NK-92 treated with Interleukin-12 subunit alpha and Interleukin-12 subunit beta, amount 100 ng/mL, for 24 hours (cell line): ENCODE results near the gene LPP.

Experiments used
- DNase-seq: peaks from one replicate; lab custom pipeline; 2025; lab: John Stamatoyannopoulos, UW

LPP gene

DNA sequence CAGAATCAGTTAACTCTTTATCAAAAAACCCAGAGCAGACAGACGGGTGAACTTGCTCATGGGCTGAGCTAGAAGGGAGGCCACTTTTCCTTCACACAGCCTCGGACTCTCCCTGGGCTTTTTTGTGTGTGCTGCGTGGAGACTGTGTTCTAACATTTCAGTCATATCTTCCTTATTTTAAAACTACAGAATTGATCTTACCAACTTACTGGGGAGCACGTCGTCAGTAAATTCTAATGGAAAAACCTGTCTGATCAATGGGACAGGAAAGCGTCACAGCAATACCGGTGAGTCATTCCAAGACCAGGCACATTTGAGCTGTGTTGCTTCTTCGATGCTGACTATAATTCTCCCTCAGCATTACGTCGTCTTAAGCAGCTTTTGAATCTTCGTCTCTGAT, 145.1 kb downstream of the LPP start:
- no peak for DNase-seq

DNA sequence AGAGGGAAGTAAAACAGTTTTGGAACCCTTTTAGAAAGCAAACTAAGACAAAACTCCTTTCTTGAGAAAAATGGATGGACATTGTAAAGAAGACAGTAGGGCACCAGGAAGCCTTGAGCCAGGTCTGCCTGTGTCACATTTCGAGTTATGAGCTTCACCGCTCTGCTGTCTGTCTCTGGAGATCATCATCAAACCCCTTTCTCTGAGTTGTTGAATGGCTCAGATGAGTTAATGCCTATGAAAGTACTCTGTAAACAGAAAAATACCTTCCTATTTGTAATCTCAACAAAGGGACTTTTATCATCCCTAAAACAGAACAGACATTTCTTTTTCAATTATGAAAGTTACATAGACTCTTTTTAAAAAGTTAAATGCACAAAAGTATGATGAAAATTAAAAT, 145.8 kb downstream of the LPP start:
- DNase-seq: no peak

DNA sequence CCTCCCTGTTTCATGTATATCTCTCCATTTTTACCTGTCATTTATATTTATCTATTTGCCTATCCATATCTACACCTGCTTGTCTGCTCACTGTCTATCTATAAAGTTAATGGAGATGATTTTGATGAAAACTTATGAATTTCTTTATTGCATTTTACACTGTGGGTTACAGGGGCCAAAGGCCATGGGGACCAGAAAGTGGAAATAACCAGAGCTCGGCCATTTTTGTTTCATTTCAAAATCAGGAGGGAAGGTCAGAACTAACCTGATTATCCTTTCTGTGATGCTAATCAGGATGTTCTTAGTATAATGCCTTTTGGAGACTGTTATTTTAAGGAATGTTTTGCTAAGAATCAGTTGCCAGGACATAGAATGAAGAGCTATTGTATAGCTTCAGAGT, 147.2 kb downstream of the LPP start:
- DNase-seq: no peak

DNA sequence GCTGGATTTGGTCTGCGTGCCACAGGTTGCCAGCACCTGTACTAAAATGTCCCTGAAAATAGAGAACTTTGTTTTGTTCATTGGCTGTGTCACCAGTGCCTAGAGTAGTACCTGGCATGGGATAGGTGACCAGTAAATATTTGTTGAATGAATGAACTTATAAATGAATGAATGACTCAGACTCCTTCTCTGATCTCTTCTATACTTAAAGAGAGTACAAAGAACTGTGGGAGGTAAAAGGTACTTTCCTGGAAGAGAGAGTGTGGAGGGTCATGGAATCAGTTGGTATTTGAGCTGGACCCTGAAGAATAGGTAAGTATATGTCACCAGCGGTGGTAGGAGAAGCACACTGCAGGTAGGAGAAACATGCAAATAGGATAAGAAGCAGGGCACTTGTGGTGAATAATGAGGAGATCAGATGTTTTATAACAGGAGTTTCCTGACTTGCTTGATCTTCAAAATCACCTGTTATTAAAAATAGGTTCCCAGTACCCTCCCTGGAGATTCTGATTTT, 149.4 kb downstream of the LPP start:
- no peak for DNase-seq

DNA sequence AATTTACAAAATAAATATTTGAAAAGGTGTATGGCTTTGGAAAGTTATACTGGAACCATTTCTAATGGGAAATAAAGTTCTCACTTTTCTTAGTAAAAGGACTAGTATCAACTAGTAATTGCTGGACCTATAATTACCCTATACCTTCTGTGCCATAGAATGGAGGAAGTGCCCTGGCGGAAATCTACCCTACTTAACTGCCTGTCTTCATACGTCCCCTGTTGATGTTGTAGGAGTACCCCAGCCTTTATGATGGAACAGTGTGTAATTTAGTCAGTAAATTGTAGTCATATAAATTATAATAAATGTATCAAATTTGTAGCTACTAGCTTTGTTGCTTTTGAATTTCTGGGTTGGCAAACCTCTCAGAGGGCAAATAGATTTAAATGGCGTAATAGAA, 149.9 kb downstream of the LPP start:
- DNase-seq: no peak

DNA sequence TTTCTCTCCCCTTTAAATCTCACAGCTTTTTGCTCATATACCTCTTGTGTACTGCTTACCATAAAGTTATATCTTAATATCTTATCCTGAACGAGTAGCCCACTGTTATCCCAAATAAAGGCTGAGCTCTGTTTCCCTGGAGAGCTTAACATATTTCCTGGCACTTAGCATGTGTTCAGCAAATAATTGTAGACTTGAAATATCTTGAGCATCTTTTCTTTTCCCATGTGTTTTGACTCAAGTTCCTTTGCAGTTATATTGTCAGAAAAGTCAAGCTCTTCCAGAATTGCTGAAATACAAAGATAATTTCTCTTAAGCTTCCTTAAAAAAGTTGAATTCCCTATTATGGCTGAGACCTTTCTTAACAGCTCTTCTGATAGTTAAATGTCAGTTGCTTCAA, 150.5 kb downstream of the LPP start:
- DNase-seq: no peak

DNA sequence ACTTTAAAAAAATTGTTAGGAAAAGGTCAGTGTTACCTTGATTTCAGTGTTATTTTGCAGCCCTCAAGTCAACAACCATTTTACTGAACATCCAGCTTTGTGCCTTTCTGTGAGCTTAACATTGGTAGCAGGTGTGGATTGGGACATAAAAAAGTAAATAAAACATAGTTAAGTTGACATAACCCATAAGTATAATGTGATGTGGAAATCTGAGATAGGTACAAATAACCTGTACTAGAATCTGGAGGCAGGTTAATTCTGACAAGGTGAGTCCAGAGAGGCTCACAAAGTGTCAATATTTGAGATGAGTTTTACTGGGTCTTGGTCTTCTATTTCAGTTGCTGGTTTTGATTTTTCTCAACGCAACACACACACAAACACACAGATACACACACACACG, 151.3 kb downstream of the LPP start:
- no peak for DNase-seq

DNA sequence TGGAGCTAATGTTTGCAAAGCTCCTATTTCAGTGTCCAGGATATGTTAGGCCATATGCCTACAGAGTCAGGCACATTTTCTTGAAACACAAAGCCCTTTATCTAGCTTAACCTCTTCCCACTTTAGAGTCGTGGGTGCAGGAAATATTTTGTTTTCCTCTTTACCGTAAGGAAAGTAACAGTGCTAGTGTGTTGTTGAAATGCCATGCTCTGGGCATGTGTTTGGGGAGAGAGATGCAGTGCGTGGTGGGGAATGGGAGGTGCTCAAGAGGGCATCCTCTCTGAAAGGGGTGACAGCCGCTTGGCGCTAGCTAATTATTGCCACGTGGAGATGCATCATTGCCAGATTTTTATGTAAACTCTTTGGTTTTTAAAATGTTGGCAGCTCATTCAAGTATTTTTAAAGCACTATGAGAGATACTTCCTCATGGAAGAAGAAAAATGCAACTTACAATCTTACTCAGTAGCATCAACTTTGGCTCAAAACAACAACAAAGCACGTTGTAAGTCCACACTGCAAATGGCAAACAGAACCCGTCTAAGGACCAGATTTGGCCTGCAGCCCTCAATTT, 152.6 kb downstream of the LPP start:
- no peak for DNase-seq

- DNase-seq: no peak
Observed at GRCh38 chr3:188309437-188310269, 155.7 kb downstream of the LPP start.

- no peak for DNase-seq
Observed at GRCh38 chr3:188310270-188310710, 156.3 kb downstream of the LPP start.

GRCh38 chr3:188315553-188315952, 161.6 kb downstream of the LPP start:
- no peak for DNase-seq

GRCh38 chr3:188316021-188316722, 162.2 kb downstream of the LPP start:
- DNase-seq: no peak

DNA sequence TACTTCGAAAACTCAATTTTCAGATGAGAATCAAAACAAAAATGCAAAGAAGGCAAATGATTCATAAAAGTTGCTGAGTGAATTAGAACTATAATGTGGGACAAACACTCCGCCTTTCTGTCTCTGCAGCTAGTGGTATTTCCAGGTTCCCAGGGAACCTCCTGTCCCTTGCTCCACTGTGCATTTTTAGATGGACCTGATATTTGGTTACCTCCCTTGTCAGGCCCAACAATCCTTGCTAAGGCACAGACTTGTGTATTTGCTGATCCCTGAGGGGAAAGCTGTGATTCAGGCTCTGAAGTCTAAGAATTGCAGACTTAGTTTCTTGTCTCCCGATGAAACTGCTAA, 162.7 kb downstream of the LPP start:
- DNase-seq: no peak

GRCh38 chr3:188319569-188319968, 165.6 kb downstream of the LPP start:
- no peak for DNase-seq

DNA sequence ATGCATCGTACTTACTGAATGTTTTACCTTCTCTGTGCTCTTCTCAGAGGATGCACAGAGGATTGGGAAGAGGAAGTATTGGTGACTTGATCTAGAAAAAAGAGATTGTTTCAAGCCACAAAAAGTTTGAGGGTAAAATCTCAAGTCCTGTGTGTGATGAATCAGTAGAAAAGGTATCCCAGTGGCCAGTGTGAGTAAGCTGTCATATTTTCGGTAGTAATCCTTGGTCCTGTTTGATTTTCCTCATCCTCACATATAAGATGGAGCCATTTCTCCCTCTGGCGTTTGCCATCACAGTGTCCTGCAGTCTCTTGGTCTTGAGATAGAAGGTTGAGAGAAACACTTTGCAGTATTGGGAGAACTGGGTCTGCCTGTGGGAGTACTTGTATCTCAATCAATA, 166.8 kb downstream of the LPP start:
- DNase-seq: no peak

DNA sequence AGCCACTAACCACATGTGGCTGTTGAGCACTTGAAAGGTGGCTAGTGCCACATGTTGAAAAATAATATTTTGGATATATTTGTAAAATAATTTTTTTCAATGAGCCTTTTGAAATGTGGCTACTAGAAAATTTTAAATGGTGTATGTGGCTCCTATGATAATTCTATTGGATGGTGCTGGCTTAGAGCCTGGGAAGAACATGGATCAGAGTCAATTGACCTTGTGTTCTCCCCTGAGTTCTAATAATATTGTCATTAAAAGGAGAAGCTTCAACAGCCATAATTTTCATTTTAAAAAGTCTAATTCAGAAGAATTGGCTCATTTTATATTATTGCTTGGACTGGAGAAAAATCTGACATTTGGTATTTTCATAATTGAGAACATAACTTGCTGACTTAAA, 167.3 kb downstream of the LPP start:
- no peak for DNase-seq

GRCh38 chr3:188322135-188322887, 168.4 kb downstream of the LPP start:
- DNase-seq: no peak

- DNase-seq: peak; percentile 10
Observed at GRCh38 chr3:188323067-188323842, 169.3 kb downstream of the LPP start.

DNA sequence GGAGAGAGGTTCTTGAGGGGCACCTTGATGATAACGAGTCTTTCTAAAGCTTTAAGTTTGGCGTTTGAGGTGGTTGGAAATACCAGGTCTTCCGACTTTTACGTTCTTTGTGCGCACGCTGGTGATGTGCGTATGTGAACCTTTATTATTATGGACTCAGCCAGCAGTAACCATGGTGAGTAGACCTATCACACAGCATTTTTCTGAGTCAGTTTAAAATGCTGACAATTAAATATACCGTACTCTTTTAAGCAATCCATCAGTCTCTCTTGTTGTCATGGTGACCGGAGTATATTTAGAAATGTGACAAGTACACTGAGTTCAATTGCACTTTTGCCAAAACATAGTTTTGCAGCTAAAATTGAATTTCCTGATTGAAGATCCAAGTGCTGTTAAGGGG, 172.2 kb downstream of the LPP start:
- DNase-seq: no peak

GRCh38 chr3:188326968-188327367, 173.0 kb downstream of the LPP start:
- no peak for DNase-seq

GRCh38 chr3:188327433-188327832, 173.5 kb downstream of the LPP start:
- DNase-seq: no peak

DNA sequence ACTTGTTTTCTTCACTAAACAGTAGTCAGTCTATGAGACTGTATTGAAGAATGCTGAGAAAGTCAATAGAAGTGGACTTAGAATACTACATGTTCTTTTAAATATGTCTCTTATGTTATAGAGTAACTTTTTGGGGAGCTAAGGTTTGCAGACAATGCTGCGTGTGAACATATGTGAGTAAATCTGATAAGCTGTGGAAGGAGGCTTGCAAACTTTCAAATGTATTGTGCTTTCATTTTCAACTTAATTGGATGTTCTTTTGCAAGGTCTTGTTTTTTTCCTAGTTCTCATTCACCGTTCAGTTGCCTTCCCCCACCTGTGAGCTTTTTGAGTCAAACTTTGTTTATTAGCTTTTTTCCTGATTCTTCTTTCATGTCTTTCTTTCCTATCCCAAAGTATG, 176.2 kb downstream of the LPP start:
- no peak for DNase-seq
